ENCODE results near the gene TPI1.

Gene TPI1

DNA sequence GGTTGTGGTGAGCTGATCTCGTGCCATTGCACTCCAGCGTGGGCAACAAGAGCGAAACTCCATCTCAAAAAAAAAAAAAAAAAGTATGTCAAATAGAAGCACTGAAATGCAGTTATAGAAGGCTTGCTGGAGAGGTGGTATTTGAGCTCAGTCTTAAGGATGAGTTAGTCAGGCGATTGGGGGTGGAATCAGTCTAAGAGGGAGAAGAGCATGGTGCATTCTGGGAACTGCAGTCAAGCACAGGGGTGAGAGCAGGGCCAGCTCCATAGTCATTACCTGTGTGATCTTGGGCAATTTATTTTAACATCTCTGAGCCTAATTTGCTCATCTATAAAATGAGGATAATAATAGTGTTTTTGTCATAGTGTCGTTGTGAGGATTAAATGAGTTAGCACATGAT lies 32.5 kb upstream of the TPI1 start:
- TF ChIP-seq ZNF565 (CRISPR knock-in tag; conservative IDR thresholded peaks at IDR 0.05; ENCODE audit: low read depth), result no peak
- TF ChIP-seq BACH2 (CRISPR knock-in tag; IDR thresholded peaks at IDR 0.05; ENCODE audit: borderline replicate concordance), result no peak
- TF ChIP-seq TSHZ2 (CRISPR knock-in tag; IDR thresholded peaks at IDR 0.05), result no peak
- TF ChIP-seq RARB (CRISPR knock-in tag; IDR thresholded peaks at IDR 0.05), result no peak
- no peak for TF ChIP-seq GLIS3 (CRISPR knock-in tag; IDR thresholded peaks at IDR 0.05)
- no peak for TF ChIP-seq ARNTL (CRISPR knock-in tag; IDR thresholded peaks at IDR 0.05; ENCODE audit: borderline replicate concordance, low read depth)
- no peak for TF ChIP-seq OSR1 (CRISPR knock-in tag; IDR thresholded peaks at IDR 0.05)
- TF ChIP-seq ZNF70 (CRISPR knock-in tag; IDR thresholded peaks at IDR 0.05), result no peak
- no peak for TF ChIP-seq ISL1 (CRISPR knock-in tag; IDR thresholded peaks at IDR 0.05)
- no peak for TF ChIP-seq PPARA (CRISPR knock-in tag; IDR thresholded peaks at IDR 0.05; ENCODE audit: borderline replicate concordance)
- TF ChIP-seq ZFP30 (CRISPR knock-in tag; IDR thresholded peaks at IDR 0.05), result no peak
- no peak for TF ChIP-seq CREB5 (CRISPR knock-in tag; IDR thresholded peaks at IDR 0.05; ENCODE audit: low read depth)
- TF ChIP-seq, protein P1, sequence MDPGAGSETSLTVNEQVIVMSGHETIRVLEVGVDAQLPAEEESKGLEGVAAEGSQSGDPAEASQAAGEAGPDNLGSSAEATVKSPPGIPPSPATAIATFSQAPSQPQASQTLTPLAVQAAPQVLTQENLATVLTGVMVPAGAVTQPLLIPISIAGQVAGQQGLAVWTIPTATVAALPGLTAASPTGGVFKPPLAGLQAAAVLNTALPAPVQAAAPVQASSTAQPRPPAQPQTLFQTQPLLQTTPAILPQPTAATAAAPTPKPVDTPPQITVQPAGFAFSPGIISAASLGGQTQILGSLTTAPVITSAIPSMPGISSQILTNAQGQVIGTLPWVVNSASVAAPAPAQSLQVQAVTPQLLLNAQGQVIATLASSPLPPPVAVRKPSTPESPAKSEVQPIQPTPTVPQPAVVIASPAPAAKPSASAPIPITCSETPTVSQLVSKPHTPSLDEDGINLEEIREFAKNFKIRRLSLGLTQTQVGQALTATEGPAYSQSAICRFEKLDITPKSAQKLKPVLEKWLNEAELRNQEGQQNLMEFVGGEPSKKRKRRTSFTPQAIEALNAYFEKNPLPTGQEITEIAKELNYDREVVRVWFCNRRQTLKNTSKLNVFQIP (CRISPR knock-in tag; IDR thresholded peaks at IDR 0.05; ENCODE audit: borderline replicate concordance, low read depth), result no peak
- no peak; the same call in 2 of the 3 replicates for ATAC-seq

- no peak for ATAC-seq
- TF ChIP-seq CREB5 (CRISPR knock-in tag; IDR thresholded peaks at IDR 0.05; ENCODE audit: low read depth), result no peak
- no peak for TF ChIP-seq ZFP3 (CRISPR knock-in tag; IDR thresholded peaks at IDR 0.05)
- TF ChIP-seq ESRRG (CRISPR knock-in tag; IDR thresholded peaks at IDR 0.05), result no peak
- no peak for TF ChIP-seq RARB (CRISPR knock-in tag; IDR thresholded peaks at IDR 0.05)
- no peak for TF ChIP-seq BACH2 (CRISPR knock-in tag; IDR thresholded peaks at IDR 0.05; ENCODE audit: borderline replicate concordance)
- TF ChIP-seq ZNF8 (CRISPR knock-in tag; IDR thresholded peaks at IDR 0.05), result no peak
- TF ChIP-seq TCF4 (CRISPR knock-in tag; IDR thresholded peaks at IDR 0.05; ENCODE audit: borderline replicate concordance), result no peak
- no peak for TF ChIP-seq CSDC2 (CRISPR knock-in tag; IDR thresholded peaks at IDR 0.05)
- no peak for TF ChIP-seq OSR1 (CRISPR knock-in tag; IDR thresholded peaks at IDR 0.05)
Observed at GRCh38 chr12:6836851-6837250, 30.5 kb upstream of the TPI1 start.

GRCh38 chr12:6837370-6838060 lies 29.8 kb upstream of the TPI1 start:
- TF ChIP-seq ZNF565 (CRISPR knock-in tag; conservative IDR thresholded peaks at IDR 0.05; ENCODE audit: low read depth) (no peak), ZFP30 (CRISPR knock-in tag; IDR thresholded peaks at IDR 0.05) (no peak), CSRNP3 (CRISPR knock-in tag; IDR thresholded peaks at IDR 0.05) (no peak), OSR1 (CRISPR knock-in tag; IDR thresholded peaks at IDR 0.05) (no peak), GLIS3 (CRISPR knock-in tag; IDR thresholded peaks at IDR 0.05) (no peak), ZC3H10 (CRISPR knock-in tag; IDR thresholded peaks at IDR 0.05) (no peak), RARB (CRISPR knock-in tag; IDR thresholded peaks at IDR 0.05) (no peak), TOX (CRISPR knock-in tag; IDR thresholded peaks at IDR 0.05; ENCODE audit: borderline replicate concordance) (no peak), SNAI2 (CRISPR knock-in tag; IDR thresholded peaks at IDR 0.05) (no peak), TSHZ2 (CRISPR knock-in tag; IDR thresholded peaks at IDR 0.05) (no peak), ZNF70 (CRISPR knock-in tag; IDR thresholded peaks at IDR 0.05) (no peak), BACH2 (CRISPR knock-in tag; IDR thresholded peaks at IDR 0.05; ENCODE audit: borderline replicate concordance) (no peak)
- TF ChIP-seq, protein P1 (CRISPR knock-in tag; IDR thresholded peaks at IDR 0.05; ENCODE audit: borderline replicate concordance, low read depth), result no peak
- ATAC-seq, result no peak

All from SK-N-SH treated with all-trans-retinoic acid at 6 μM for 48 hours (cell line).